A673 (cell line): ENCODE measurements around the gene INHA. TPM values are rescaled to one million over a fixed set of nuclear protein-coding genes. Genes with fewer than 3 reads are reported as not detected.

Experiments used
- BruUV-seq: library from RNA; stranded (reverse); fragments of 400-500 nt; replicated peaks from 2 replicates; lab custom pipeline; 2021; lab: Mats Ljungman, UMichigan
- CTCF ChIA-PET: fragments of 300-600 bp; sonication (Branson Sonifier 250); formaldehyde crosslinking; loops from one replicate; lab custom pipeline; 2022; ENCODE audit warnings: antibody characterized with exemption; lab: Charles Lee
- POLR2A ChIA-PET: fragments of 300-600 bp; sonication (Branson Sonifier 250); formaldehyde crosslinking; loops from one replicate; lab custom pipeline; 2022; ENCODE audit warnings: antibody characterized with exemption; ENCODE audit not compliant: low non-redundant PET; lab: Charles Lee
- DNase-seq: peaks from one replicate; pipeline ENCODE4 v3.0.0-alpha.2; 2015; ENCODE audit warnings: low spot score
- H3K27ac ChIP-seq: fragments of 200-600 bp; sonication (generic); 2 replicates; pipeline ENCODE4 v1.5.1; 2016; ENCODE audit warnings: mixed run types, low read depth, mild to moderate bottlenecking, mixed read lengths, antibody characterized with exemption, low read length; ENCODE audit not compliant: poor library complexity, severe bottlenecking
- H3K27me3 ChIP-seq: fragments of 200-600 bp; sonication (generic); replicated peaks from 2 replicates; pipeline ENCODE4 v1.6.1; 2017; ENCODE audit warnings: mixed run types, low read depth, mild to moderate bottlenecking, mixed read lengths, antibody characterized with exemption, low read length; ENCODE audit not compliant: insufficient read depth, poor library complexity
- H3K36me3 ChIP-seq: fragments of 200-600 bp; sonication (generic); 2 replicates; pipeline ENCODE4 v1.6.1; 2016; ENCODE audit warnings: mixed run types, mild to moderate bottlenecking, mixed read lengths, antibody characterized with exemption, low read length; ENCODE audit not compliant: insufficient read depth, poor library complexity, severe bottlenecking
- H3K4me1 ChIP-seq: fragments of 200-600 bp; sonication (generic); 2 replicates; pipeline ENCODE4 v1.6.1; 2017; ENCODE audit warnings: mixed run types, mild to moderate bottlenecking, mixed read lengths, antibody characterized with exemption, low read length; ENCODE audit not compliant: insufficient read depth, poor library complexity, severe bottlenecking
- H3K4me3 ChIP-seq: fragments of 200-600 bp; sonication (generic); 2 replicates; pipeline ENCODE4 v1.5.1; 2016; ENCODE audit warnings: low read depth, mixed run types, mild to moderate bottlenecking, mixed read lengths, low read length; ENCODE audit not compliant: poor library complexity, severe bottlenecking
- H3K9me3 ChIP-seq: fragments of 200-600 bp; sonication (generic); 2 replicates; pipeline ENCODE4 v1.6.1; 2016; ENCODE audit warnings: mixed run types, low read depth, mild to moderate bottlenecking, mixed read lengths, antibody characterized with exemption, low read length; ENCODE audit not compliant: poor library complexity, severe bottlenecking
- EZH2 ChIP-seq: fragments of 200-600 bp; sonication (generic); IDR thresholded peaks from 2 replicates; pipeline ENCODE4 v1.6.1; 2017; ENCODE audit warnings: borderline replicate concordance, low read depth, mild to moderate bottlenecking, mixed read lengths, antibody characterized with exemption, low read length; ENCODE audit not compliant: poor library complexity, severe bottlenecking
- intact Hi-C: fragments of 100-400 bp; cut with micrococcal nuclease; formaldehyde crosslinking; loops from one replicate; pipeline ENCODE4 v1.10.0; 2022; ENCODE audit not compliant: unreplicated experiment
- total RNA-seq: library from RNA; stranded (reverse); gene quantifications from 2 replicates; pipeline ENCODE4 v1.2.3, GENCODE V29; 2021
- TF ChIP-seq, protein P1 (sequence below): fragments of 300-800, 200-600 bp; sonication (generic); conservative IDR thresholded peaks from 2 replicates; pipeline ENCODE4 v1.5.1; 2017; ENCODE audit warnings: low read depth, mild to moderate bottlenecking, antibody characterized with exemption, low read length, moderate library complexity, mixed read lengths

The INHA gene
- total RNA-seq, 1 experiment from 2014 or later, result not detected

DNA sequence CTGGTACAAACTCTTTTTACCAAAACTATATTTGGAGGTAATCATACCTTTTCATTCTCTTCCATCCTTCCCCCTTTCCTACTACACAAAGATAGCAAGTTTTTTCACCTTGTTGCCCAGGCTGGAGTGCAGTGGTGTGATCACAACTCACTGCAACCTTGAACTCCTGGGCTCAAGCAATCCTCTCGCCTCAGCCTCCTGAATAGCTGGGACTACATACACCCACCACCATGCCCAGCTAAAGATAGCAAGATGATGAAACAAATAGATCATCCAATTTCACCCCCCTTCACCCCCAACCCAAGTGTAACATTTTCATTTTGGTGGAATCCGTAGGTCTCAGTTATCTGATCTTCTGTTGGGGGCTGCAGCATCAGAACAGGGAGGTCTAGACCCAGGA, 21.0 kb downstream of the INHA start:
- H3K27me3 ChIP-seq, result no peaks in the 10 kb centered on the region
- peaks cover 23% of the 10 kb centered on the region for H3K4me1 ChIP-seq
- BruUV-seq, result no TSS peak
- no peak for DNase-seq
- H3K9me3 ChIP-seq, result no peaks in the 10 kb centered on the region
- ChIA-PET CTCF (interaction anchor here (0.5 kb wide), 1 partner anchor 33 kb away, joined by 3 read pairs; no protein-coding TSS in a partner anchor), POLR2A (no interaction called here)
- H3K36me3 ChIP-seq, result no peaks in the 10 kb centered on the region
- H3K27ac ChIP-seq, result peak overlapping the region; percentile 57
- intact Hi-C loops, result no loop called here
- no peak overlapping the region for H3K4me3 ChIP-seq
- no peak for TF ChIP-seq EZH2
- TF ChIP-seq, protein P1, sequence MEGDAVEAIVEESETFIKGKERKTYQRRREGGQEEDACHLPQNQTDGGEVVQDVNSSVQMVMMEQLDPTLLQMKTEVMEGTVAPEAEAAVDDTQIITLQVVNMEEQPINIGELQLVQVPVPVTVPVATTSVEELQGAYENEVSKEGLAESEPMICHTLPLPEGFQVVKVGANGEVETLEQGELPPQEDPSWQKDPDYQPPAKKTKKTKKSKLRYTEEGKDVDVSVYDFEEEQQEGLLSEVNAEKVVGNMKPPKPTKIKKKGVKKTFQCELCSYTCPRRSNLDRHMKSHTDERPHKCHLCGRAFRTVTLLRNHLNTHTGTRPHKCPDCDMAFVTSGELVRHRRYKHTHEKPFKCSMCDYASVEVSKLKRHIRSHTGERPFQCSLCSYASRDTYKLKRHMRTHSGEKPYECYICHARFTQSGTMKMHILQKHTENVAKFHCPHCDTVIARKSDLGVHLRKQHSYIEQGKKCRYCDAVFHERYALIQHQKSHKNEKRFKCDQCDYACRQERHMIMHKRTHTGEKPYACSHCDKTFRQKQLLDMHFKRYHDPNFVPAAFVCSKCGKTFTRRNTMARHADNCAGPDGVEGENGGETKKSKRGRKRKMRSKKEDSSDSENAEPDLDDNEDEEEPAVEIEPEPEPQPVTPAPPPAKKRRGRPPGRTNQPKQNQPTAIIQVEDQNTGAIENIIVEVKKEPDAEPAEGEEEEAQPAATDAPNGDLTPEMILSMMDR, result no peak

DNA sequence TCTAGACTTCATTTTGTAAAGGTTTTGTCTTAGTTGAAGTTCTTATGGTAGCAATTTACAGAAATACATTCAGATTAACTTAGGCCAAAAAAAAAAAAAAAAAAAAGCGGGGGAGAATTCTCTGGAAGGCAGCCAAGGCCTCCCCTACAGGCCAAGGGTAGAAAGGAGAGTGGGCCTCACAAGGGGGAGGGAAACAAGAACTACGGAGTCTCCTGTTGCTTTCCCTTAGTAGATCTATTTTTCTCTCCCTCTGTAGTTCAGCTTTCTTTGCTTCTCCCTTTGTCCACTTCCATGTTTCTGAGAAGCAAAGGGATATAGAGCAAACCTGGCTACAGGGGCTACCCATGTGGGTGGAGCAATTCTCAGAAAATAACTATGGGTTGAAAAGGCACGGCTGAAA, 23.1 kb downstream of the INHA start:
- ChIA-PET CTCF (no interaction called here), POLR2A (no interaction called here)
- no TSS peak for BruUV-seq
- H3K27ac ChIP-seq, result peak overlapping the region; percentile 68
- H3K4me1 ChIP-seq, result peaks cover 23% of the 10 kb centered on the region
- no peaks in the 10 kb centered on the region for H3K27me3 ChIP-seq
- no peak overlapping the region for H3K4me3 ChIP-seq
- no peaks in the 10 kb centered on the region for H3K36me3 ChIP-seq
- intact Hi-C loops, result no loop called here
- DNase-seq, result peak; percentile 63
- no peak for TF ChIP-seq EZH2
- TF ChIP-seq, protein P1, result 0 out of 2 replicates have a peak, but pooled peaks have one; percentile 17
- H3K9me3 ChIP-seq, result no peaks in the 10 kb centered on the region

DNA sequence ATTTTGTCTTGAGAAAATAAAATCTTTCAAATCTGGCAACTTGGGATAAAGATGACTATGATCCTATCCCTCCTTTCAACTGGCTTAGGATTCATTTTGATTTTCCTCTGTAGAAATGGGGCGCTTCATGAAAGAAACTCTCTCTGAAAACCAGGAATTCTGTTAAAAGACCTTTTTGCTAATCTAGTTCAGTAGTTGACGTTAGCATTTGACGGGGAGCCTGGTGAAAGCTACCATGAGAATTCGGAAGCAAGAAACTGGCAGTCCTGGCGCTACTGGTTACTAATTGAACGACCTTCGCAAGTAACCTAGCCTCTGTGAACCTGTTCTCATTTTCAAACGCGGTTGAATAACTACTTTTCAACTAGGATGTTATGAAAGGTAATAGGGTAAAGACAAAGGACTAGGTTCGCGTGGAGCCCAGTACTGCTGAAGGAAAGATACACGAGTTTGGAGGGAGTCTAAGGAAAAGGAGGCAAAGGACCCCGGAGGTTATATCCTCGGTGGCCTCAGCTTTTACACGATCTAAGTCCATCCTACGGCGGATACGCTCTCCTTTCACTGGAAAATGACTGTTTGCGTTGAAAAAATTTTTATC, 24.9 kb downstream of the INHA start:
- H3K27me3 ChIP-seq, result no peaks in the 10 kb centered on the region
- CTCF ChIA-PET, result no interaction called here
- no peaks in the 10 kb centered on the region for H3K9me3 ChIP-seq
- POLR2A ChIA-PET, result no interaction called here
- H3K4me1 ChIP-seq, result peaks cover 23% of the 10 kb centered on the region
- TSS peak; percentile 92 for BruUV-seq
- intact Hi-C loops, result loop anchor here (1.0 kb wide), 1 partner anchor 54 kb away; the partner anchor contains the start of gene CHPF
- H3K4me3 ChIP-seq, result peak overlapping the region; percentile 72
- H3K27ac ChIP-seq, result peak overlapping the region; percentile 92
- peaks cover 1% of the 10 kb centered on the region for H3K36me3 ChIP-seq
- DNase-seq, result no peak
- TF ChIP-seq, protein P1, result no peak
- no peak for TF ChIP-seq EZH2
